Tibial nerve (tissue), 4 donors: ENCODE data around the gene RTKN.

ENCODE experiments used
- CTCF ChIP-seq, 5 experiments: fragments of 200-600 bp in 3 of 5; fragments of 450-650 bp in 2 of 5; sonication (generic) in 3 of 5; IDR thresholded peaks; one replicate each; pipeline ENCODE4 v1.5.1; 2016 to 2019; ENCODE audit warnings: antibody characterized with exemption in 5 of 5, mild to moderate bottlenecking in 3 of 5, moderate library complexity in 2 of 5
- EP300 ChIP-seq, 2 donors: sonication (generic); formaldehyde crosslinking; IDR thresholded peaks; one replicate each; pipeline ENCODE4 v1.6.1; 2017; ENCODE audit warnings: antibody characterized with exemption in 2 of 2, mild to moderate bottlenecking in 1 of 2
- POLR2A ChIP-seq, 2 donors: fragments of 450-650 bp; IDR thresholded peaks; one replicate each; pipeline ENCODE4 v1.6.1; 2017; ENCODE audit warnings: antibody characterized with exemption in 2 of 2, mild to moderate bottlenecking in 2 of 2, moderate library complexity in 2 of 2

- TF ChIP-seq CTCF (IDR thresholded peaks at IDR 0.05) (no peak), POLR2A (IDR thresholded peaks at IDR 0.05) (no peak), EP300 (IDR thresholded peaks at IDR 0.05) (no peak)
These were observed 56.3 kb downstream of the RTKN start for GRCh38 chr2:74385396-74385795.
